Liver (tissue), 9 donors: ENCODE data around the gene RALGPS1. TPM values are rescaled to one million over a fixed set of nuclear protein-coding genes. Genes with fewer than 3 reads are reported as not detected.

ENCODE experiments used
- DNase-seq: peaks from one replicate; pipeline ENCODE4 v3.0.0-alpha.2; 2017; ENCODE audit warnings: low spot score
- H3K27ac ChIP-seq, 2 donors: one replicate each; pipeline ENCODE4 v1.7.0; 2013; ENCODE audit warnings: inconsistent platforms in 2 of 2, low read length in 2 of 2, control low read depth in 1 of 2, low read depth in 1 of 2, mild to moderate bottlenecking in 1 of 2
- H3K27me3 ChIP-seq, 4 donors: one replicate each; pipeline versions ENCODE4 v1.6.1 to v1.7.0; 2013; ENCODE audit warnings: low read length in 3 of 4, inconsistent platforms in 1 of 4, mild to moderate bottlenecking in 1 of 4, moderate library complexity in 1 of 4; ENCODE audit not compliant: control insufficient read depth in 4 of 4, insufficient read depth in 4 of 4
- H3K36me3 ChIP-seq, 4 donors: one replicate each; pipeline versions ENCODE4 v1.6.1 to v1.7.0; 2013; ENCODE audit warnings: low read length in 3 of 4, mild to moderate bottlenecking in 3 of 4, low read depth in 1 of 4, moderate library complexity in 1 of 4; ENCODE audit not compliant: control insufficient read depth in 4 of 4, insufficient read depth in 3 of 4
- H3K4me1 ChIP-seq, 4 donors: one replicate each; pipeline versions ENCODE4 v1.6.1 to v1.7.0; 2013; ENCODE audit warnings: low read length in 3 of 4, mild to moderate bottlenecking in 3 of 4, moderate library complexity in 1 of 4; ENCODE audit not compliant: control insufficient read depth in 4 of 4, insufficient read depth in 4 of 4
- H3K4me3 ChIP-seq, 3 donors: one replicate each; pipeline versions ENCODE4 v1.6.1 to v1.7.0; 2013; ENCODE audit warnings: low read length in 3 of 3, control low read depth in 1 of 3, low read depth in 1 of 3, mild to moderate bottlenecking in 1 of 3
- H3K9ac ChIP-seq, 2 donors: one replicate each; pipeline ENCODE4 v1.7.0; 2013; ENCODE audit warnings: low read length in 2 of 2, mild to moderate bottlenecking in 2 of 2, moderate library complexity in 2 of 2, control low read depth in 1 of 2, low read depth in 1 of 2
- H3K9me3 ChIP-seq, 4 donors: one replicate each; pipeline versions ENCODE4 v1.6.1 to v1.7.0; 2013; ENCODE audit warnings: low read length in 3 of 4; ENCODE audit not compliant: control insufficient read depth in 4 of 4
- ATF3 ChIP-seq: IDR thresholded peaks from 2 replicates; pipeline ENCODE4 v1.6.1; 2016; ENCODE audit warnings: antibody characterized with exemption
- CTCF ChIP-seq: fragments of 150-350 bp; IDR thresholded peaks from 2 replicates; pipeline ENCODE4 v1.5.1; 2017; ENCODE audit warnings: improper control_type of control experiment, low read depth, low read length; ENCODE audit not compliant: missing input control
- EGR1 ChIP-seq, 2 donors: IDR thresholded peaks; 2 replicates each; pipeline ENCODE4 v1.6.1; 2016 to 2018; ENCODE audit warnings: antibody characterized with exemption in 2 of 2, low read depth in 2 of 2
- FOXA1 ChIP-seq: IDR thresholded peaks from 2 replicates; pipeline ENCODE4 v1.6.1; 2016; ENCODE audit warnings: antibody characterized with exemption
- FOXA2 ChIP-seq: IDR thresholded peaks from 2 replicates; pipeline ENCODE4 v1.6.1; 2016; ENCODE audit warnings: antibody characterized with exemption
- GABPA ChIP-seq, 2 donors: IDR thresholded peaks in 1 of 2; conservative IDR thresholded peaks in 1 of 2; 2 replicates each; pipeline ENCODE4 v1.6.1; 2016; ENCODE audit warnings: antibody characterized with exemption in 2 of 2, mild to moderate bottlenecking in 1 of 2, moderate library complexity in 1 of 2
- HNF4A ChIP-seq, 2 donors: conservative IDR thresholded peaks; 2 replicates each; pipeline ENCODE4 v1.6.1; 2016; ENCODE audit warnings: antibody characterized with exemption in 2 of 2, mild to moderate bottlenecking in 2 of 2
- HNF4G ChIP-seq: IDR thresholded peaks from 2 replicates; pipeline ENCODE4 v1.6.1; 2016; ENCODE audit warnings: antibody characterized with exemption
- JUND ChIP-seq, 2 donors: IDR thresholded peaks; 2 replicates each; pipeline ENCODE4 v1.6.1; 2016; ENCODE audit warnings: antibody characterized with exemption in 2 of 2
- MAX ChIP-seq: IDR thresholded peaks from 2 replicates; pipeline ENCODE4 v1.6.1; 2016; ENCODE audit warnings: antibody characterized with exemption
- NR2F2 ChIP-seq: IDR thresholded peaks from 2 replicates; pipeline ENCODE4 v1.6.1; 2016; ENCODE audit warnings: antibody characterized with exemption
- RAD21 ChIP-seq, 2 donors: IDR thresholded peaks; 2 replicates each; pipeline ENCODE4 v1.6.1; 2016; ENCODE audit warnings: antibody characterized with exemption in 2 of 2, mild to moderate bottlenecking in 2 of 2
- REST ChIP-seq: IDR thresholded peaks from 2 replicates; pipeline ENCODE4 v1.6.1; 2016; ENCODE audit warnings: antibody characterized with exemption, mild to moderate bottlenecking
- RXRA ChIP-seq, 2 donors: IDR thresholded peaks; 2 replicates each; pipeline ENCODE4 v1.6.1; 2017 to 2018; ENCODE audit warnings: antibody characterized with exemption in 2 of 2, mild to moderate bottlenecking in 1 of 2
- SP1 ChIP-seq: IDR thresholded peaks from 2 replicates; pipeline ENCODE4 v1.6.1; 2018; ENCODE audit warnings: antibody characterized with exemption, mild to moderate bottlenecking
- TAF1 ChIP-seq: conservative IDR thresholded peaks from 2 replicates; pipeline ENCODE4 v1.6.1; 2016; ENCODE audit warnings: antibody characterized with exemption, mild to moderate bottlenecking
- ZBTB33 ChIP-seq: IDR thresholded peaks from 2 replicates; pipeline ENCODE4 v1.6.1; 2016; ENCODE audit warnings: antibody characterized with exemption
- WGBS: extraction: QIAGEN DNeasy Blood & Tissue Kit; methylation state at CpG from one replicate; pipeline ENCODE4 v1.1.7; 2013; 5-methylcytosine and 5-hydroxymethylcytosine counted together
- polyA plus RNA-seq, 2 donors: library from polyadenylated mRNA; stranded (reverse) in 1 of 2; unstranded in 1 of 2; fragments of 200-250 nt in 1 of 2; fragments of >200 nt in 1 of 2; fragmentation: Nextera tagmentation in 1 of 2; extraction: Ambion mirVana in 1 of 2; gene quantifications; one replicate each; pipeline versions ENCODE4 v1.2.1 to v1.2.3, GENCODE V29; 2013 to 2015
- total RNA-seq, 2 donors: library from RNA; depleted of rRNA; stranded (reverse); fragments of >200 nt; gene quantifications; one replicate each; pipeline ENCODE4 v1.2.3, GENCODE V29; 2014
- donor health status: healthy.
- donor health status: healthy.
- donor health status: healthy.
- donor health status: healthy.
- donor health status: healthy.

The RALGPS1 gene
- total and polyA plus RNA-seq, 4 donors, result 1.4 to 2.7 (median 2.0) TPM

GRCh38 chr9:127192744-127193143, 278.2 kb downstream of the RALGPS1 start:
- TF ChIP-seq RXRA (IDR thresholded peaks at IDR 0.05) (no peak), FOXA2 (no peak), FOXA1 (no peak), JUND (IDR thresholded peaks at IDR 0.05) (no peak), TAF1 (no peak), RAD21 (IDR thresholded peaks at IDR 0.05) (no peak), NR2F2 (no peak), CTCF (no peak), ATF3 (no peak), ZBTB33 (no peak), REST (no peak), EGR1 (IDR thresholded peaks at IDR 0.05; ENCODE audit: low read depth in 2 of 2) (no peak), GABPA (IDR thresholded peaks at IDR 0.05 in 1 of 2, conservative IDR thresholded peaks at IDR 0.05 in 1 of 2) (no peak), MAX (no peak), HNF4G (no peak), SP1 (no peak)
- Histone ChIP-seq H3K27me3 (no peaks in the 10 kb centered on the region), H3K4me1 (peaks cover 0 to 5% (median 2%) of the 10 kb centered on the region in 4 donors), H3K27ac (no peak overlapping the region), H3K4me3 (no peak overlapping the region), H3K36me3 (no peaks in the 10 kb centered on the region), H3K9me3 (no peaks in the 10 kb centered on the region), H3K9ac (no peak overlapping the region)
- WGBS, result 93% methylated on average over 3 of the region's 3 CpGs
- no peak for DNase-seq

GRCh38 chr9:127193483-127193882, 278.9 kb downstream of the RALGPS1 start:
- Histone ChIP-seq H3K27me3 (no peaks in the 10 kb centered on the region), H3K27ac (no peak overlapping the region), H3K36me3 (no peaks in the 10 kb centered on the region), H3K4me3 (no peak overlapping the region), H3K9ac (no peak overlapping the region), H3K9me3 (no peaks in the 10 kb centered on the region), H3K4me1 (peaks cover 0 to 5% (median 2%) of the 10 kb centered on the region in 4 donors)
- WGBS, result 97% methylated on average over 1 of the region's 1 CpG
- DNase-seq, result no peak
- no peak for TF ChIP-seq REST
- TF ChIP-seq RAD21 (IDR thresholded peaks at IDR 0.05), result no peak
- TF ChIP-seq HNF4A (conservative IDR thresholded peaks at IDR 0.05), result no peak
- no peak for TF ChIP-seq JUND (IDR thresholded peaks at IDR 0.05)
- TF ChIP-seq NR2F2, result no peak
- no peak for TF ChIP-seq HNF4G
- no peak for TF ChIP-seq MAX
- no peak for TF ChIP-seq FOXA2
- no peak for TF ChIP-seq CTCF
